GM12865 (cell line): ENCODE results near the gene SYNE1.
"Not testable (repeated sequence)": the region's sequence is repeated elsewhere in the genome, so short reads cannot be mapped to it uniquely, and the experiment has no call there.

Experiments used
- DNase-seq: peaks from one replicate; pipeline ENCODE4 v3.0.0; 2010; ENCODE audit warnings: low read depth
- H3K4me3 ChIP-seq: 2 replicates; pipeline ENCODE4 v1.5.1; 2011; ENCODE audit warnings: mild to moderate bottlenecking, low read depth, low read length, control low read depth
- CTCF ChIP-seq: IDR thresholded peaks from 2 replicates; pipeline ENCODE4 v1.5.1; 2011; ENCODE audit warnings: low read length, control low read depth, low read depth, inconsistent platforms; ENCODE audit not compliant: insufficient read depth; ENCODE audit errors: missing control alignments

SYNE1 gene

GRCh38 chr6:152637296-152638047 is at the start of gene SYNE1:
Gene SYNE1, minus strand, starts transcription at chr6:152637362. Its CDS starts 9,031 bp downstream, at chr6:152628331.
- peak within 1 kb of the TSS; percentile 53 for H3K4me3 ChIP-seq
- DNase-seq, result no peak
- TF ChIP-seq CTCF, result no peak

GRCh38 chr6:152685819-152686218 is 48.7 kb upstream of the SYNE1 start:
- no peak for DNase-seq
- H3K4me3 ChIP-seq, result no peak overlapping the region
- TF ChIP-seq CTCF, result no peak

GRCh38 chr6:152682935-152683334 is 45.8 kb upstream of the SYNE1 start:
- H3K4me3 ChIP-seq, DNase-seq: not testable (repeated sequence)

- TF ChIP-seq CTCF, result no peak
- DNase-seq, result no peak
- no peak overlapping the region for H3K4me3 ChIP-seq
These were observed 45.0 kb upstream of the SYNE1 start for GRCh38 chr6:152682141-152682540.

- no peak for TF ChIP-seq CTCF
- no peak for DNase-seq
- no peak overlapping the region for H3K4me3 ChIP-seq
These were observed 43.8 kb upstream of the SYNE1 start for GRCh38 chr6:152680879-152681517.

GRCh38 chr6:152680151-152680550 is 43.0 kb upstream of the SYNE1 start:
- no peak for TF ChIP-seq CTCF
- no peak for DNase-seq
- H3K4me3 ChIP-seq, result no peak overlapping the region

GRCh38 chr6:152673236-152673635 is 36.1 kb upstream of the SYNE1 start:
- no peak for TF ChIP-seq CTCF
- H3K4me3 ChIP-seq, result no peak overlapping the region
- DNase-seq, result no peak
